Smooth muscle cell (in vitro differentiated cells): Measurements from ENCODE around the gene TESMIN. TPM values are rescaled to one million over a fixed set of nuclear protein-coding genes. Genes with fewer than 3 reads are reported as not detected.

Source experiments
- DNase-seq: peaks from one replicate; lab custom pipeline; 2025; ENCODE audit not compliant: unreplicated experiment; lab: John Stamatoyannopoulos, UW
- H2AFZ ChIP-seq: fragments of 200-600 bp; sonication (generic); 2 replicates; pipeline ENCODE4 v1.6.0; 2016; ENCODE audit warnings: antibody characterized with exemption, low read depth, mild to moderate bottlenecking
- H3F3A ChIP-seq: fragments of 200-600 bp; sonication (generic); 2 replicates; pipeline ENCODE4 v1.6.0; 2017; ENCODE audit warnings: antibody characterized with exemption, low read depth
- H3K27ac ChIP-seq: fragments of 200-600 bp; sonication (generic); 2 replicates; pipeline ENCODE4 v1.5.1; 2016; ENCODE audit warnings: low read depth, mild to moderate bottlenecking
- H3K27me3 ChIP-seq: fragments of 200-600 bp; sonication (generic); 2 replicates; pipeline ENCODE4 v1.6.1; 2016; ENCODE audit warnings: low read depth, mild to moderate bottlenecking
- H3K36me3 ChIP-seq: fragments of 200-600 bp; sonication (generic); 2 replicates; pipeline ENCODE4 v1.5.1; 2016; ENCODE audit warnings: low read depth
- H3K4me1 ChIP-seq: fragments of 200-600 bp; sonication (generic); 2 replicates; pipeline ENCODE4 v1.5.1; 2016; ENCODE audit warnings: low read depth
- H3K4me2 ChIP-seq: fragments of 200-600 bp; sonication (generic); 2 replicates; pipeline ENCODE4 v1.6.0; 2016; ENCODE audit warnings: mild to moderate bottlenecking
- H3K4me3 ChIP-seq: fragments of 200-600 bp; sonication (generic); 2 replicates; pipeline ENCODE4 v1.5.1; 2016; ENCODE audit warnings: mild to moderate bottlenecking
- H3K79me2 ChIP-seq: fragments of 200-600 bp; sonication (generic); 2 replicates; pipeline ENCODE4 v1.6.0; 2016; ENCODE audit warnings: low read depth, mild to moderate bottlenecking
- H3K9ac ChIP-seq: fragments of 200-600 bp; sonication (generic); 2 replicates; pipeline ENCODE4 v1.6.0; 2016; ENCODE audit warnings: low read depth
- H3K9me3 ChIP-seq: fragments of 200-600 bp; sonication (generic); replicated peaks from 2 replicates; pipeline ENCODE4 v1.5.1; 2016; ENCODE audit warnings: low read depth
- H4K20me1 ChIP-seq: fragments of 200-600 bp; sonication (generic); 2 replicates; pipeline ENCODE4 v1.6.0; 2016; ENCODE audit warnings: low read depth
- WGBS: methylation state at CpG from one replicate; pipeline ENCODE4 v1.1.7; 2016; ENCODE audit warnings: low lambda C conversion rate; 5-methylcytosine and 5-hydroxymethylcytosine counted together
- polyA plus RNA-seq: library from polyadenylated mRNA; unstranded; fragments of >200 nt; fragmentation: Nextera tagmentation; extraction: Ambion mirVana; gene quantifications from 2 replicates; pipeline ENCODE4 v1.2.1, GENCODE V29; 2016
- total RNA-seq: library from RNA; depleted of rRNA; stranded (reverse); fragments of >200 nt; gene quantifications from 2 replicates; pipeline ENCODE4 v1.2.3, GENCODE V29; 2014
- TF ChIP-seq, protein P1 (sequence below): fragments of 200-600 bp; sonication (generic); IDR thresholded peaks from 2 replicates; pipeline ENCODE4 v1.5.1; 2017; ENCODE audit warnings: borderline replicate concordance, mild to moderate bottlenecking, antibody characterized with exemption; ENCODE audit not compliant: insufficient read depth, poor library complexity, severe bottlenecking

Gene TESMIN
- total and polyA plus RNA-seq, 2 experiments from 2014 or later: 0.45 to 4.8 TPM

DNA sequence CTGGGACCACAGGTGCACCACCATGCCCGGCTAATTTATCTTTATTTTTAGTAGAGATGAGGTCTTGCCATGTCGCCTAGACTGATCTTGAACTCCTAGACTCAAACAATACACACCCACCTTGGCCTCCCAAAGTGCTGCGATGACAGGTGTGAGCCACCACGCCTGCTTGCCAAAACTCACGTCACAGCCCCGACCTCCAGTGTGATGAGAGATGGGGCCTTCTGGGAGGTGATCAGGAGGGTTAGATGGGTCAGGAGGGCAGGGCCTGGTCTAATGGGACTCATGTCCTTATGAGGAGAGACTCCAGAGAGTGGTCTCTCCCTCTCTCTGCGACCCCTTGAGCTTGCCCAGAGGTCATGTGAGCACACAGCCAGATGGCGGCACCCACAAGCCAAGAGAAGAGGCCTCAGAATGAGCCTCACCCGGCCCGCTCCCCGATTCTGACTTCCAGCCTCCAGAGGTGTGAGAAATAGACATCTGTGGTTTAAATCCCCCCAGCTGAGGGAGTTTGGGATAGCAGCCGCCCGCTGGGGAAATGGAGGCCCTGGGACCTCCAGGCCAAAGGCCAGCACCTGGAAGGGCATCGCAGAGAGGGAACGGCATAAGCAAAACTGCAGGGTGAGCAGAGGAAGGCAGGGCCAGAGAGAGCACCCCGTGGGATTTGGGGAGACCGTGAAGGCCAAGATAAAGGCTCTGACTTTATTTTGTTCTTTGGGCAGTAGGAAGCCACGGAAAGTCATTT lies 91.1 kb downstream of the TESMIN start:
- H3K36me3 ChIP-seq: no peaks in the 10 kb centered on the region
- H3K9me3 ChIP-seq: peaks cover under 1% of the 10 kb centered on the region
- no peak overlapping the region for H3K4me3 ChIP-seq
- H3K9ac ChIP-seq: no peak overlapping the region
- H3K4me1 ChIP-seq: no peaks in the 10 kb centered on the region
- TF ChIP-seq, protein P1, sequence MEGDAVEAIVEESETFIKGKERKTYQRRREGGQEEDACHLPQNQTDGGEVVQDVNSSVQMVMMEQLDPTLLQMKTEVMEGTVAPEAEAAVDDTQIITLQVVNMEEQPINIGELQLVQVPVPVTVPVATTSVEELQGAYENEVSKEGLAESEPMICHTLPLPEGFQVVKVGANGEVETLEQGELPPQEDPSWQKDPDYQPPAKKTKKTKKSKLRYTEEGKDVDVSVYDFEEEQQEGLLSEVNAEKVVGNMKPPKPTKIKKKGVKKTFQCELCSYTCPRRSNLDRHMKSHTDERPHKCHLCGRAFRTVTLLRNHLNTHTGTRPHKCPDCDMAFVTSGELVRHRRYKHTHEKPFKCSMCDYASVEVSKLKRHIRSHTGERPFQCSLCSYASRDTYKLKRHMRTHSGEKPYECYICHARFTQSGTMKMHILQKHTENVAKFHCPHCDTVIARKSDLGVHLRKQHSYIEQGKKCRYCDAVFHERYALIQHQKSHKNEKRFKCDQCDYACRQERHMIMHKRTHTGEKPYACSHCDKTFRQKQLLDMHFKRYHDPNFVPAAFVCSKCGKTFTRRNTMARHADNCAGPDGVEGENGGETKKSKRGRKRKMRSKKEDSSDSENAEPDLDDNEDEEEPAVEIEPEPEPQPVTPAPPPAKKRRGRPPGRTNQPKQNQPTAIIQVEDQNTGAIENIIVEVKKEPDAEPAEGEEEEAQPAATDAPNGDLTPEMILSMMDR: no peak
- no peaks in the 10 kb centered on the region for H3F3A ChIP-seq
- DNase-seq: no peak
- no peak overlapping the region for H2AFZ ChIP-seq
- H3K27me3 ChIP-seq: no peaks in the 10 kb centered on the region
- 93% methylated on average over 18 of the region's 18 CpGs for WGBS
- no peak overlapping the region for H3K27ac ChIP-seq
- no peaks in the 10 kb centered on the region for H3K79me2 ChIP-seq
- no peak overlapping the region for H3K4me2 ChIP-seq
- H4K20me1 ChIP-seq: no peaks in the 10 kb centered on the region

DNA sequence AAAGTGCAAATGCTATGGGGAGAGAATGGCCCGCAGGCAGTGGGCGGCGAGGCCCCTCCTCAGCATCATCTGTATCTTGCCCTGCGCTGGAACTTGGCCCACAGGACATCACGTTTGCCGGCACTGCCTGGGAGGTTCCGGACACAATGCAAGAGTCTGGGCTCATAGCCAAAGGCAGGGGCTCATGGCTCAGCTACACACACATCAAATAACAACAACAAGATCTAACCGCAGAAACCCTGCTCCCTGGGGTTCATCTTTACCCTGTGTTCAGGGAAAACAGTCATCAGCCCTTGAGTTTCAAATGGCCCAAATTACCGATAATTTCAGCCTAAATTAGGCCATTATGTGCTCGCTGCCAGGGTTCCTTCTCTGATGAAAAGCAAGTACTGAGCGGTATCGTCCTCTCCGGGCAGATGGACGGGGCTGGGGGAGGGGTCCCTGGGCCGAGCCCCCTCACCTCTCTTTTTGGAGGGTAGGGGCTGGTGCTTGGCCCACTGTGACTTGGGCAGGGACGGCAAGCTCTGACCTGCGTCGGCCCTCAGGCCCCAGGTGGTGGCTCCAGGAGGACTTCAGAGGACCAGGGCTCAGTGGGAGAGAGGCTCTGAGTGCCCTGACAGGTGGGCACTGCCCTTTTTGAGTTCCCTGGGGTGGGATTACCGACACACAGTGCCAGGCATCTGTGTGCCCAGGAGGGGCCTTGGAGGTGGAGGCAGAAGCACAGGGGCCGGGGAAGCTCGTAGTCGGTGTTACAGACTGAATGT lies 92.0 kb downstream of the TESMIN start:
- H3F3A ChIP-seq: no peaks in the 10 kb centered on the region
- peaks cover 3% of the 10 kb centered on the region for H3K9me3 ChIP-seq
- H3K79me2 ChIP-seq: no peaks in the 10 kb centered on the region
- H3K4me3 ChIP-seq: no peak overlapping the region
- H3K36me3 ChIP-seq: no peaks in the 10 kb centered on the region
- H3K9ac ChIP-seq: no peak overlapping the region
- no peak overlapping the region for H3K27ac ChIP-seq
- TF ChIP-seq, protein P1: no peak
- no peak for DNase-seq
- no peak overlapping the region for H2AFZ ChIP-seq
- H3K27me3 ChIP-seq: no peaks in the 10 kb centered on the region
- H3K4me1 ChIP-seq: no peaks in the 10 kb centered on the region
- no peak overlapping the region for H3K4me2 ChIP-seq
- WGBS: 80% methylated on average over 22 of the region's 22 CpGs
- H4K20me1 ChIP-seq: no peaks in the 10 kb centered on the region

DNA sequence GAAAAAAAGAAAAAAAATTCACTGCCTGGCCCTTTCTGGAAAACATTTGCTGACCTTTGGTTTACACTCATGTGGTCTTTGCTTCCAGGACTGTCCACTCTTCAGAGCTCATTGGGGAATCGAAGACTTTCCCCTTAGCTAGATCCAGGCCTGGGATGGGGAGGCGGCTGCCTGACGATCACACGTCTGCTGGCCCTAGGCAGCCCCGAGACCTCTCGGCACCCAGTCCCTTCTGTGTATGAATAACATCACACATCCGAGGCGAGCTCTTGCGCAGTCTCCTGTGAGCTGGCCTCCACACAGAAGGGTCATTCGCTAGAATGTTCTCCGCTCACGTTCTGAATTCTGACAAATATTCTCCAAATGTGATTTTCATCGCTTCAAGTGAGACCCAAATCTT lies 92.7 kb downstream of the TESMIN start:
- Histone ChIP-seq H3K9me3 (peaks cover 3% of the 10 kb centered on the region), H3F3A (no peaks in the 10 kb centered on the region), H3K36me3 (no peaks in the 10 kb centered on the region), H2AFZ (no peak overlapping the region), H4K20me1 (no peaks in the 10 kb centered on the region), H3K4me2 (no peak overlapping the region), H3K4me1 (no peaks in the 10 kb centered on the region), H3K27ac (no peak overlapping the region), H3K4me3 (no peak overlapping the region), H3K27me3 (no peaks in the 10 kb centered on the region), H3K79me2 (no peaks in the 10 kb centered on the region), H3K9ac (no peak overlapping the region)
- TF ChIP-seq, protein P1: no peak
- 88% methylated on average over 13 of the region's 13 CpGs for WGBS
- DNase-seq: no peak
